ENCODE results near the gene ZBTB20.

- TF ChIP-seq CTCF (IDR thresholded peaks at IDR 0.05; ENCODE audit: insufficient read depth, low read depth, low read length) (no peak), EZH2 (IDR thresholded peaks at IDR 0.05; ENCODE audit: insufficient read depth, low read length) (no peak)
Measured at GRCh38 chr3:114983248-114983647, 163.8 kb downstream of the ZBTB20 start.
